HepG2 (cell line): Measurements from ENCODE around the gene SLX1A. TPM values are rescaled to one million over a fixed set of nuclear protein-coding genes. Genes with fewer than 3 reads are reported as not detected.
"Not testable (repeated sequence)": the region's sequence is repeated elsewhere in the genome, so short reads cannot be mapped to it uniquely, and the experiment has no call there.

Experiments used
- ATAC-seq: fragments of 200-7000 bp; cut with Tn5 transposase; 3 replicates; pipeline ENCODE4 v1.9.1; 2020; ENCODE audit warnings: mild to moderate bottlenecking, moderate library complexity
- BruUV-seq: library from RNA; stranded (reverse); fragments of 400-500 nt; replicated peaks from 2 replicates; lab custom pipeline; 2021; lab: Mats Ljungman, UMichigan
- CTCF ChIA-PET: fragments of 300-600 bp; formaldehyde crosslinking; extraction: SDS; loops from one replicate; lab custom pipeline; 2021; ENCODE audit warnings: low total read pairs, inconsistent platforms, low intra/inter-chr PET ratio; lab: Yijun Ruan, JAX
- POLR2A ChIA-PET: fragments of 350-600 bp; sonication (Branson Sonifier 250); formaldehyde crosslinking; loops from one replicate; lab custom pipeline; 2020; ENCODE audit warnings: antibody characterized with exemption, inconsistent platforms; lab: Yijun Ruan, JAX
- DNase-seq: peaks from one replicate; pipeline ENCODE4 v3.0.0-alpha.2; 2015; ENCODE audit warnings: low spot score
- FAIRE-seq: peaks from 3 replicates; lab custom pipeline; 2011; peaks lifted over from hg19 to GRCh38; lab: Jason Lieb, UNC
- H2AFZ ChIP-seq: one replicate; pipeline ENCODE4 v1.6.1; 2011; ENCODE audit warnings: low read length, inconsistent platforms
- H3K27ac ChIP-seq: fragments of 300-600 bp; 3 replicates; pipeline ENCODE4 v1.8.0; 2011; ENCODE audit warnings: mixed run types, mild to moderate bottlenecking, mixed read lengths, low read length, inconsistent platforms; ENCODE audit not compliant: insufficient read depth; ENCODE audit errors: extremely low read length
- H3K27me3 ChIP-seq, 2 experiments: fragments of 200-600 bp in 1 of 2; 2 replicates in 1 of 2; 3 replicates in 1 of 2; pipeline versions ENCODE4 v1.6.0 to v1.8.0; 2011; ENCODE audit warnings: low read length in 2 of 2, mild to moderate bottlenecking in 2 of 2, moderate library complexity in 2 of 2, inconsistent platforms in 1 of 2; ENCODE audit not compliant: insufficient read depth in 2 of 2, control insufficient read depth in 1 of 2
- H3K36me3 ChIP-seq, 2 experiments: fragments of 200-600 bp in 1 of 2; replicated peaks in 1 of 2; 2 replicates in 1 of 2; 3 replicates in 1 of 2; pipeline versions ENCODE4 v1.5.1 to v1.8.0; 2011; ENCODE audit warnings: low read length in 2 of 2, inconsistent platforms in 1 of 2; ENCODE audit not compliant: insufficient read depth in 2 of 2, control insufficient read depth in 1 of 2
- H3K4me1 ChIP-seq: 2 replicates; pipeline ENCODE4 v1.5.1; 2012; ENCODE audit warnings: low read length, inconsistent platforms; ENCODE audit not compliant: insufficient read depth
- H3K4me2 ChIP-seq: 2 replicates; pipeline ENCODE4 v1.6.0; 2011; ENCODE audit warnings: low read depth, low read length, inconsistent platforms
- H3K4me3 ChIP-seq, 3 experiments: fragments of 200-600 bp in 1 of 3; sonication (generic), shearing (Covaris generic) in 1 of 3; replicated peaks in 1 of 3; 2 replicates each; pipeline ENCODE4 v1.5.1; 2011 to 2016; ENCODE audit warnings: low read length in 3 of 3, inconsistent platforms in 2 of 3, low read depth in 2 of 3, mild to moderate bottlenecking in 2 of 3, control low read depth in 1 of 3, mixed read lengths in 1 of 3; ENCODE audit not compliant: insufficient read depth in 1 of 3
- H3K79me2 ChIP-seq: one replicate; pipeline ENCODE4 v1.6.1; 2011; ENCODE audit warnings: low read length, inconsistent platforms; ENCODE audit not compliant: insufficient read depth
- H3K9ac ChIP-seq: 2 replicates; pipeline ENCODE4 v1.6.0; 2011; ENCODE audit warnings: mild to moderate bottlenecking, low read depth, low read length, inconsistent platforms; ENCODE audit not compliant: insufficient read depth
- H3K9me3 ChIP-seq: 2 replicates; pipeline ENCODE4 v1.5.1; 2012; ENCODE audit warnings: mild to moderate bottlenecking, low read length
- H4K20me1 ChIP-seq: 2 replicates; pipeline ENCODE4 v1.6.0; 2011; ENCODE audit warnings: inconsistent platforms, mild to moderate bottlenecking, low read length, moderate library complexity; ENCODE audit not compliant: insufficient read depth
- CEBPB ChIP-seq: IDR thresholded peaks from 2 replicates; pipeline ENCODE4 v1.6.1; 2011; ENCODE audit warnings: low read depth, low read length, improper control_type of control experiment, borderline replicate concordance
- CEBPG ChIP-seq: IDR thresholded peaks from 2 replicates; pipeline ENCODE4 v1.6.1; 2016
- ELF1 ChIP-seq: sonication (generic); formaldehyde crosslinking; IDR thresholded peaks from 2 replicates; pipeline ENCODE4 v1.4.0; 2020; ENCODE audit warnings: missing genetic modification reagents
- FOXC1 ChIP-seq: sonication (generic); formaldehyde crosslinking; IDR thresholded peaks from 2 replicates; pipeline ENCODE4 v1.8.0; 2022; ENCODE audit warnings: mild to moderate bottlenecking, missing genetic modification reagents, borderline replicate concordance
- HMG20B ChIP-seq: conservative IDR thresholded peaks from 2 replicates; pipeline ENCODE4 v1.6.1; 2016; ENCODE audit warnings: missing genetic modification reagents, missing compliant biosample characterization
- KDM6A ChIP-seq: IDR thresholded peaks from 2 replicates; pipeline ENCODE4 v1.6.1; 2016; ENCODE audit warnings: low read depth
- NAIF1 ChIP-seq: sonication (generic); formaldehyde crosslinking; IDR thresholded peaks from 2 replicates; pipeline ENCODE4 v1.5.0; 2020; ENCODE audit warnings: mild to moderate bottlenecking, missing genetic modification reagents, borderline replicate concordance
- RFX3 ChIP-seq: IDR thresholded peaks from 2 replicates; pipeline ENCODE4 v1.6.1; 2016; ENCODE audit warnings: missing biosample characterization, missing genetic modification reagents
- RFXANK ChIP-seq: IDR thresholded peaks from 2 replicates; pipeline ENCODE4 v1.6.1; 2016
- TEAD3 ChIP-seq: optimal IDR thresholded peaks from 2 replicates; pipeline ENCODE3; 2016; ENCODE audit warnings: borderline replicate concordance
- ZFP91 ChIP-seq: sonication (generic); formaldehyde crosslinking; IDR thresholded peaks from 2 replicates; pipeline ENCODE4 v1.9.0; 2022; ENCODE audit warnings: missing genetic modification reagents, mild to moderate bottlenecking, borderline replicate concordance
- ZHX1 ChIP-seq: sonication (generic); formaldehyde crosslinking; IDR thresholded peaks from 2 replicates; pipeline ENCODE4 v1.8.1; 2022; ENCODE audit warnings: low read depth, mild to moderate bottlenecking, missing genetic modification reagents
- ZNF101 ChIP-seq: sonication (generic); formaldehyde crosslinking; IDR thresholded peaks from 2 replicates; pipeline ENCODE4 v1.4.0; 2020; ENCODE audit warnings: mild to moderate bottlenecking, low read depth, missing genetic modification reagents, borderline replicate concordance
- ZNF160 ChIP-seq: sonication (generic); formaldehyde crosslinking; IDR thresholded peaks from 2 replicates; pipeline ENCODE4 v1.8.0; 2022; ENCODE audit warnings: mild to moderate bottlenecking, inconsistent platforms, missing genetic modification reagents
- ZNF333 ChIP-seq: sonication (generic); formaldehyde crosslinking; IDR thresholded peaks from 2 replicates; pipeline ENCODE4 v1.4.0; 2020; ENCODE audit warnings: mild to moderate bottlenecking, missing genetic modification reagents, borderline replicate concordance
- ZNF543 ChIP-seq: sonication (generic); formaldehyde crosslinking; IDR thresholded peaks from 2 replicates; pipeline ENCODE4 v1.4.0; 2020; ENCODE audit warnings: mild to moderate bottlenecking, missing genetic modification reagents
- ZNF652 ChIP-seq: IDR thresholded peaks from 2 replicates; pipeline ENCODE4 v1.6.1; 2016; ENCODE audit warnings: low read depth, borderline replicate concordance
- ZNF784 ChIP-seq: sonication (generic); formaldehyde crosslinking; IDR thresholded peaks from 2 replicates; pipeline ENCODE4 v1.5.1; 2020; ENCODE audit warnings: missing genetic modification reagents, mild to moderate bottlenecking, borderline replicate concordance
- ZSCAN25 ChIP-seq: sonication (generic); formaldehyde crosslinking; IDR thresholded peaks from 2 replicates; pipeline ENCODE4 v1.8.0; 2022; ENCODE audit warnings: mild to moderate bottlenecking, missing genetic modification reagents
- WGBS: methylation state at CpG from one replicate; pipeline ENCODE4 v1.1.6; 2017; ENCODE audit warnings: low lambda C conversion rate; 5-methylcytosine and 5-hydroxymethylcytosine counted together
- in situ Hi-C: cut with HindIII; loops from 2 replicates; pipeline ENCODE4 v1.10.0; 2017; ENCODE audit warnings: low pct_unique_long_range_greater_than_20kb; ENCODE audit not compliant: extremely low pct_ligation_motif_present
- intact Hi-C: fragments of 100-400 bp; cut with micrococcal nuclease; formaldehyde crosslinking; loops from one replicate; pipeline ENCODE4 v1.10.0; 2022; ENCODE audit not compliant: unreplicated experiment
- polyA plus RNA-seq, 8 experiments: library from polyadenylated mRNA; depleted of rRNA in 3 of 8; stranded (reverse) in 7 of 8; unstranded in 1 of 8; fragments of >200 nt; fragmentation: Illumina TruSeq in 4 of 8; extraction: Trizol in 4 of 8; gene quantifications; 2 replicates each; pipeline versions ENCODE4 v1.2.1 to v1.2.3, GENCODE V29; 2011 to 2016; ENCODE audit warnings: low read depth in 4 of 8, missing spikeins in 1 of 8, mixed read lengths in 1 of 8; ENCODE audit not compliant: insufficient read depth in 1 of 8
- total RNA-seq, 5 experiments: library from RNA; depleted of rRNA; stranded (reverse); fragments of >200 nt; fragmentation: Illumina TruSeq; extraction: Trizol; gene quantifications; 2 replicates each; pipeline ENCODE4 v1.2.3, GENCODE V29; 2016; ENCODE audit warnings: low read depth in 1 of 5

SLX1A gene
- total and polyA plus RNA-seq, 2 of the 13 experiments (the other 11 are each of a cell fraction or from before 2014, with no cell fraction given), result 12.0 to 37.1 TPM

GRCh38 chr16:30166202-30166902 is 27.3 kb upstream of the SLX1A start (continued):
- no peak for TF ChIP-seq RFX3 (CRISPR knock-in tag)
- TF ChIP-seq ZSCAN25, result no peak
- no peak for TF ChIP-seq ZNF543 (CRISPR knock-in tag)
- no peak for TF ChIP-seq HMG20B (CRISPR knock-in tag)
- TF ChIP-seq RFXANK, result no peak
- no peak for TF ChIP-seq ZNF160 (CRISPR knock-in tag)
- TF ChIP-seq ZFP91 (CRISPR knock-in tag), result no peak
- TF ChIP-seq NAIF1 (CRISPR knock-in tag), result no peak
- no peak for TF ChIP-seq ZNF652 (CRISPR knock-in tag)
- no peak for TF ChIP-seq ZNF784 (CRISPR knock-in tag)
- 0 out of 2 replicates have a peak, but pooled peaks have one; percentile 23 for TF ChIP-seq CEBPG (CRISPR knock-in tag)
- no peak for TF ChIP-seq ZNF333 (CRISPR knock-in tag)
- no peak for TF ChIP-seq ELF1 (CRISPR knock-in tag)
- peak; percentile 56 for TF ChIP-seq TEAD3 (CRISPR knock-in tag)
- no peak for TF ChIP-seq KDM6A
- no peak for TF ChIP-seq FOXC1 (CRISPR knock-in tag)
- no peak for TF ChIP-seq ZHX1 (CRISPR knock-in tag)
- TF ChIP-seq ZNF101 (CRISPR knock-in tag), result no peak
- 0 out of 2 replicates have a peak, but pooled peaks have one; percentile 34 for TF ChIP-seq CEBPB

GRCh38 chr16:30168746-30169145 is 24.9 kb upstream of the SLX1A start:
- H4K20me1 ChIP-seq, intact Hi-C loops, H3K4me3 ChIP-seq, H2AFZ ChIP-seq, H3K4me1 ChIP-seq, BruUV-seq, DNase-seq, H3K36me3 ChIP-seq, H3K27me3 ChIP-seq, FAIRE-seq, H3K4me2 ChIP-seq, H3K9ac ChIP-seq, ATAC-seq, H3K27ac ChIP-seq, CTCF ChIA-PET, H3K79me2 ChIP-seq, in situ Hi-C loops, POLR2A ChIA-PET, H3K9me3 ChIP-seq: not testable (repeated sequence)
- WGBS, result 91% methylated on average over 11 of the region's 29 CpGs
